PC-3 (cell line): Measurements from ENCODE around the gene PLAAT1.

Source experiments
- EZH2 ChIP-seq: fragments of 300-600 bp; sonication (generic); IDR thresholded peaks from one replicate; pipeline ENCODE4 v1.6.1; 2017; ENCODE audit warnings: antibody characterized with exemption, mild to moderate bottlenecking, low read length; ENCODE audit not compliant: unreplicated experiment
- EZH2phosphoT487 ChIP-seq: fragments of 300-600 bp; sonication (generic); IDR thresholded peaks from 2 replicates; pipeline ENCODE4 v1.6.1; 2018; ENCODE audit warnings: mild to moderate bottlenecking, antibody characterized with exemption, low read length, borderline replicate concordance
- TF ChIP-seq, protein P1 (sequence below): fragments of 300-600 bp; sonication (generic); conservative IDR thresholded peaks from 2 replicates; pipeline ENCODE4 v1.5.1; 2017; ENCODE audit warnings: antibody characterized with exemption, low read depth, mild to moderate bottlenecking, low read length

DNA sequence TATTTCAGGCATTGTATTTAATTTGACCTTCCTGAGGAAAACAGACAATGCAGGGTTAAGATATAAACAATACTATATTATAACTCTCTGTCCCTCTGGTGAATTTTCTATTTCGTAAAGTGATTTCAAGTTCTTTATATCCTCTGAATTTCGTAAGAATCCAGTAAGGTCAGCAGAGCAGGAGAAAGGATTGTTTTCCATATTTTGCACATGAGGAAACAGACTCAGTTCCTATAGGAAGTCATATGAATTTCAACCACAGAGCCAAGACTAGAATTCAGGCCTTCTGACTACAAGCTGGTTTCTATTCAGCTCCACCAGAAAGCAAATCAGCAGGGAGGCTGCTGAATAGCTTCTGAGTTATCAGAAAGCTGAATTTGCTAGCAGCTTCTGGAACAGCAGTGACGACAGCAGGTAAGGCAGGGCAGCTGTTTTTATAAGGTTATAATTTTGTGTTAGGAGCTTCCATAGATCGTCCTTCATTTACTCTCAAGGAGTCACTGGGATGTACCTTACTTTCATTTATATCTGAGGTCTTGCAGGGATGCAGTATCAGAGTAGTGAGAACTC is 11.1 kb upstream of the PLAAT1 start:
- TF ChIP-seq, protein P1, sequence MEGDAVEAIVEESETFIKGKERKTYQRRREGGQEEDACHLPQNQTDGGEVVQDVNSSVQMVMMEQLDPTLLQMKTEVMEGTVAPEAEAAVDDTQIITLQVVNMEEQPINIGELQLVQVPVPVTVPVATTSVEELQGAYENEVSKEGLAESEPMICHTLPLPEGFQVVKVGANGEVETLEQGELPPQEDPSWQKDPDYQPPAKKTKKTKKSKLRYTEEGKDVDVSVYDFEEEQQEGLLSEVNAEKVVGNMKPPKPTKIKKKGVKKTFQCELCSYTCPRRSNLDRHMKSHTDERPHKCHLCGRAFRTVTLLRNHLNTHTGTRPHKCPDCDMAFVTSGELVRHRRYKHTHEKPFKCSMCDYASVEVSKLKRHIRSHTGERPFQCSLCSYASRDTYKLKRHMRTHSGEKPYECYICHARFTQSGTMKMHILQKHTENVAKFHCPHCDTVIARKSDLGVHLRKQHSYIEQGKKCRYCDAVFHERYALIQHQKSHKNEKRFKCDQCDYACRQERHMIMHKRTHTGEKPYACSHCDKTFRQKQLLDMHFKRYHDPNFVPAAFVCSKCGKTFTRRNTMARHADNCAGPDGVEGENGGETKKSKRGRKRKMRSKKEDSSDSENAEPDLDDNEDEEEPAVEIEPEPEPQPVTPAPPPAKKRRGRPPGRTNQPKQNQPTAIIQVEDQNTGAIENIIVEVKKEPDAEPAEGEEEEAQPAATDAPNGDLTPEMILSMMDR, result no peak
- no peak for TF ChIP-seq EZH2
- no peak for TF ChIP-seq EZH2phosphoT487
